HG03060 (cell line): Measurements from ENCODE around the gene HMGCS1.
"Not testable (repeated sequence)": the region's sequence is repeated elsewhere in the genome, so short reads cannot be mapped to it uniquely, and the experiment has no call there.

Experiments
- ATAC-seq: cut with Tn5 transposase; IDR thresholded peaks from one replicate; pipeline ENCODE4 v1.9.1; 2021; ENCODE audit warnings: low read depth, moderate number of reproducible peaks; ENCODE audit not compliant: unreplicated experiment

Gene HMGCS1

GRCh38 chr5:43279548-43280274, 33.5 kb downstream of the HMGCS1 start:
- ATAC-seq, result no peak

- ATAC-seq, result no peak
Observed at GRCh38 chr5:43275391-43275790, 37.8 kb downstream of the HMGCS1 start.

GRCh38 chr5:43274435-43275114, 38.6 kb downstream of the HMGCS1 start:
- ATAC-seq, result no peak

GRCh38 chr5:43273552-43273951, 39.7 kb downstream of the HMGCS1 start:
- no peak for ATAC-seq

- no peak for ATAC-seq
Observed at GRCh38 chr5:43270645-43271044, 42.6 kb downstream of the HMGCS1 start.

GRCh38 chr5:43268188-43268820, 44.9 kb downstream of the HMGCS1 start:
- peak; percentile 69 for ATAC-seq

- not testable (repeated sequence) for ATAC-seq
Observed at GRCh38 chr5:43262269-43262668, 50.9 kb downstream of the HMGCS1 start.

GRCh38 chr5:43258116-43258515, 55.1 kb downstream of the HMGCS1 start:
- no peak for ATAC-seq

GRCh38 chr5:43256261-43256966, 56.8 kb downstream of the HMGCS1 start:
- ATAC-seq, result no peak

GRCh38 chr5:43255704-43256103, 57.5 kb downstream of the HMGCS1 start:
- no peak for ATAC-seq

GRCh38 chr5:43251754-43252153, 61.5 kb downstream of the HMGCS1 start:
- ATAC-seq, result no peak

- peak; percentile 32 for ATAC-seq
Observed at GRCh38 chr5:43245724-43246385, 67.4 kb downstream of the HMGCS1 start.

GRCh38 chr5:43244823-43245565, 68.2 kb downstream of the HMGCS1 start:
- peak; percentile 67 for ATAC-seq

GRCh38 chr5:43243270-43243669, 69.9 kb downstream of the HMGCS1 start:
- no peak for ATAC-seq

GRCh38 chr5:43242196-43242595, 71.0 kb downstream of the HMGCS1 start:
- no peak for ATAC-seq
